Activated CD4-positive, alpha-beta memory T cell treated with anti-CD3 and anti-CD28 coated beads, Interleukin-2, amount 10 ng/mL, durations not matched to agents 7 days and 5 days (primary cell): ENCODE measurements around the gene TMCC2. TPM values are rescaled to one million over a fixed set of nuclear protein-coding genes. Genes with fewer than 3 reads are reported as not detected.
A peak's percentile ranks its signal among the peaks of the same experiment; 100 is the strongest.
"Not testable (repeated sequence)": the region's sequence is repeated elsewhere in the genome, so short reads cannot be mapped to it uniquely, and the experiment has no call there.

Experiments used
- CTCF ChIA-PET: fragments of 350-600 bp; sonication (Branson Sonifier 250); formaldehyde crosslinking; loops from one replicate; lab custom pipeline; 2021; ENCODE audit warnings: antibody characterized with exemption, inconsistent platforms; lab: Charles Lee
- POLR2A ChIA-PET: fragments of 350-600 bp; sonication (Branson Sonifier 250); formaldehyde crosslinking; loops from one replicate; lab custom pipeline; 2021; ENCODE audit warnings: antibody characterized with exemption; lab: Charles Lee
- DNase-seq: peaks from one replicate; pipeline ENCODE4 v3.0.0-alpha.2; 2020
- H3K27ac Mint-ChIP-seq: one replicate; pipeline ENCODE4 v1.8.0; 2021; ENCODE audit warnings: mild to moderate bottlenecking, mixed read lengths
- H3K27me3 Mint-ChIP-seq: one replicate; pipeline ENCODE4 v1.8.0; 2021; ENCODE audit warnings: mixed read lengths
- H3K36me3 Mint-ChIP-seq: one replicate; pipeline ENCODE4 v1.8.0; 2021; ENCODE audit warnings: low read depth, mixed read lengths
- H3K4me1 Mint-ChIP-seq: one replicate; pipeline ENCODE4 v1.8.0; 2021; ENCODE audit warnings: mixed read lengths
- H3K4me3 Mint-ChIP-seq: one replicate; pipeline ENCODE4 v1.8.0; 2021; ENCODE audit warnings: mild to moderate bottlenecking, mixed read lengths
- H3K9me3 Mint-ChIP-seq: one replicate; pipeline ENCODE4 v1.8.0; 2021; ENCODE audit warnings: mixed read lengths
- total RNA-seq, 2 experiments: library from RNA; stranded (reverse); gene quantifications; one replicate each; pipeline ENCODE4 v1.2.3, GENCODE V29; 2021

The TMCC2 gene
- total RNA-seq, 2 experiments from 2014 or later = 1.8 TPM

- POLR2A ChIA-PET = interaction anchor here (6.3 to 7.4 kb wide), 2 partner anchors 10 to 43 kb away, joined by 60 to 83 read pairs; partner anchors contain the start of gene NUAK2
- no peak overlapping the region for H3K4me3 Mint-ChIP-seq
- H3K27me3 Mint-ChIP-seq = peaks cover 10% of the 10 kb centered on the region
- no peak for DNase-seq
- CTCF ChIA-PET = interaction anchor here (0.5 to 18.8 kb wide), 4 partner anchors 9 to 154 kb away, joined by 5 to 724 read pairs (median 69); partner anchors contain the start of gene NUAK2
- no peak overlapping the region for H3K27ac Mint-ChIP-seq
- H3K9me3 Mint-ChIP-seq = no peaks in the 10 kb centered on the region
- no peaks in the 10 kb centered on the region for H3K36me3 Mint-ChIP-seq
- H3K4me1 Mint-ChIP-seq = peaks cover 47% of the 10 kb centered on the region
Measured at GRCh38 chr1:205276689-205277065, 48.9 kb downstream of the TMCC2 start.

GRCh38 chr1:205279986-205280385, 52.2 kb downstream of the TMCC2 start:
- DNase-seq = peak; percentile 35
- no peaks in the 10 kb centered on the region for H3K36me3 Mint-ChIP-seq
- H3K4me3 Mint-ChIP-seq = no peak overlapping the region
- H3K27ac Mint-ChIP-seq = peak overlapping the region; percentile 47
- ChIA-PET CTCF (interaction anchor here (0.9 to 18.8 kb wide), 4 partner anchors 8 to 207 kb away, joined by 3 to 724 read pairs (median 3); partner anchors contain the start of gene NUAK2), POLR2A (interaction anchor here (0.8 to 6.3 kb wide), 4 partner anchors 8 to 352 kb away, joined by 3 to 60 read pairs (median 6); partner anchors contain the start of genes ELK4 and NUAK2)
- peaks cover 23% of the 10 kb centered on the region for H3K27me3 Mint-ChIP-seq
- no peaks in the 10 kb centered on the region for H3K9me3 Mint-ChIP-seq
- H3K4me1 Mint-ChIP-seq = peaks cover 62% of the 10 kb centered on the region

DNA sequence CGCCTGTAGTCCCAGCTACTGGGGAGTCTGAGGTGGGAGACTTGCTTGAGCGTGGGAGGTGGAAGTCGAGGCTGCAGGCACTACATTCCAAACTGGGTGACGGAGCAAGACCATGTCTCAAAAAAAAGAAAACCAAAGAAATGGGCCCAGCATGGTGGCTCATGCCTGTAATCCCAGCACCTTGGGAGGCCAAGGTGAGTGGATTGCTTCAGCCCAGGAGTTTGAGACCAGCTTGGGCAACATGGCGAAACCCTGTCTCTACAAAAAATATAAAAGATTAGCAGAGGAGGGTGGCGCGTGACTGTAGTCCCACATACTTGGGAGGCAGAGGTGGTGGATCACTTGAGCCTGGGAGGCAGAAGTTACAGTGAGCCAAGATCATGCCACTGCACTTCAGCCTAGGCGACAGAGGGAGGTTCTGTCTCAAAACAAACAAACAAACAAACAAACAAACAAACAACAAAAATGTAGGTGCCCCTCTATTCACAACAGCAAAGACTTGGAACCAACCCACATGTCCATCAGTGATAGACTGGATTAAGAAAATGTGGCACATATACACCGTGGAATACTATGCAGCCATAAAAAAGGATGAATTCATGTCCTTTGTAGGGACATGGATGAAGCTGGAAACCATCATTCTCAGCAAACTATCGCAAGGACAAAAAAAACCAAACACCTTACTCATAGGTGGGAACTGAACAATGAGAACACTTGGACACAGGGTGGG, 53.1 kb downstream of the TMCC2 start:
- H3K36me3 Mint-ChIP-seq, H3K9me3 Mint-ChIP-seq, H3K4me3 Mint-ChIP-seq, DNase-seq, H3K27ac Mint-ChIP-seq: not testable (repeated sequence)
- ChIA-PET CTCF (interaction anchor here (0.7 to 18.8 kb wide), 2 partner anchors 7 to 46 kb away, joined by 3 to 724 read pairs; partner anchors contain the start of gene NUAK2), POLR2A (interaction anchor here (1.1 to 6.3 kb wide), 3 partner anchors 7 to 43 kb away, joined by 3 to 60 read pairs (median 7); partner anchors contain the start of gene NUAK2)
- H3K27me3 Mint-ChIP-seq = peaks cover 23% of the 10 kb centered on the region
- H3K4me1 Mint-ChIP-seq = peaks cover 64% of the 10 kb centered on the region

DNA sequence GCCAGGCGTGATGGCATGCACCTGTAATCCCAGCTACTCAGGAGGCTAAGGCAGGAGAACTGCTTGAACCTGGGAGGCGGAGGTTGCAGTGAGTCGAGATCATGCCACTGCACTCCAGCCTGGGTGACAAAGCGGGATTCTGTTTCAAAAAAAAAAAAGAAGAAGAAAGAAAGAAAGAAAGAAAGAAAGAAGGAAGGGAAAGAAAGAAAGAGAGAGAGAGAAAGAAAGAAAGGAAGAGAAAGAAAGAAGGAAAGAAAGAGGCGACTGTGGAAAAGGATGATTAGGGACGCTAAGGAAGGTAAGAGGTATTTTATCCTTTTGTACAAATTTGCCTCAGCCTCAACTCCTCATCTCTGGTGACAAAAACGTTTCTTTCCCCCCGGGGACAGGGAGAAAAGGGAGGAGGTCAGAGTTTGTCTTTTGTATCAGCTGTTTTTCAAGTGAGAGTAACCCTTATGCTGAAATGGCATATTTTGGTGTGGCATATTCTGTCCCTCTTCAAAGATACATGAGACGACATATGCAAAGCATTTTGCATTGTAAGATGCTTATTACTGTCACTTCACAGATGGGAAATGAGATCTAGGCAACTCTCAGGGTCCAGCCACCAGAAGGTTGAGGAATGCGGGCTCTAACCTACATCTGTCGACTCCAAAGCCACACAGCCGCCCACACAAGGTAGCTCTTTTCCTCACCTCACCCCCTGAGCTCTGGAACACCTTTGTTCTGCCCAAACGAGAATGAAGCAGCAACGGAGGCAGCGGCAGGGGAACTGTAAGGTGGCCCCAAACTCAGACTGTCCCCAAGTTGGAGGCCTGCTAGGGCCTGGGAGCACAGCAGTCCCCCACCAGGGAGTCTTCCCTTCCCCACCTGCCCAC, 55.8 kb downstream of the TMCC2 start:
- Mint-ChIP-seq H3K4me1 (peaks cover 85% of the 10 kb centered on the region), H3K27me3 (peaks cover 19% of the 10 kb centered on the region), H3K4me3 (no peak overlapping the region), H3K36me3 (peaks cover 3% of the 10 kb centered on the region), H3K27ac (peak overlapping the region; percentile 70), H3K9me3 (no peaks in the 10 kb centered on the region)
- ChIA-PET POLR2A (interaction anchor here (0.6 to 9.8 kb wide), 7 partner anchors 10 to 768 kb away, joined by 3 to 234 read pairs (median 5); partner anchors contain the start of genes MDM4 and NUAK2), CTCF (interaction anchor here (1.4 to 8.3 kb wide), 3 partner anchors 10 to 39 kb away, joined by 5 to 201 read pairs (median 132); partner anchors contain the start of gene NUAK2)
- no peak for DNase-seq

DNA sequence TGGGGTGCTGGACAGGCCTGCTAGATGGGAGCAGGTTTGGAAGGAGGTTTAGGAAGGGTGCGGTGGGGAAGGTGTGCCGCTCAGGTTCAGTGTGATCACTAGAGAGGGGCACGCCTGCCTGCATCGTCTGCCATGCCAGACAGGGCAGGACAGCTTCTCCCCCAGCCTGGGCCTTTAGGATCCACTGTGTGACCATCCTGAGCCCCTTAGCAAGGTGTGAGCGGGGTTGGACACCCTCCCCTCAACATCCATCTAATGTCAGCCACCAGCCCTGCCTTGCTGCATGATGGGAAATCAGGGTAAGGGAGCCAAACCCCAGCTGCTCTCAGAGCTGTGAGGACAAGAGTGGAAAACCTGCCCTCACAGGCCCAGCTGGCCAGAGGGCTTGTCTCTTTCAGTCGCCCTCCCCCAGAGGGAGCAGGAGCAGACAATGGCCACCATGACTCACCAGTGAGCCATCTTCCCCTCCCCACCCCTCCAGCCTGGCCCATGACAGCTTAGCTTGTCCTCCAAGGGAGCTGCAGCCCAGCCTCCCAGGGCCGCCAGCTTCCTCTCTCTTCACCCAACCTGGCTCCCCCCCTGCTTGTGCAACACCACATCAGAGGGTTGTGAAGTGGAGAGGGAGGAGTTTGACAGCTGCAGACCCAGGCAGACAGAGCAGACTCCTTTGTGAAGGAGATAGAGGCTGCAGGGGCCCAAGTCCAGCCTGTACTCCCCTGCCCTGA, 56.8 kb downstream of the TMCC2 start:
- Mint-ChIP-seq H3K27me3 (peaks cover 17% of the 10 kb centered on the region), H3K9me3 (no peaks in the 10 kb centered on the region), H3K27ac (peak overlapping the region; percentile 91), H3K4me1 (peaks cover 83% of the 10 kb centered on the region), H3K36me3 (peaks cover 3% of the 10 kb centered on the region), H3K4me3 (peak overlapping the region; percentile 77)
- CTCF ChIA-PET = interaction anchor here (0.7 to 8.3 kb wide), 9 partner anchors 9 to 201 kb away, joined by 3 to 201 read pairs (median 5); partner anchors contain the start of gene NUAK2
- peak; percentile 93 for DNase-seq
- POLR2A ChIA-PET = interaction anchor here (0.7 to 9.8 kb wide), 14 partner anchors 10 to 769 kb away, joined by 3 to 234 read pairs (median 3); partner anchors contain the start of genes MDM4 and NUAK2

DNA sequence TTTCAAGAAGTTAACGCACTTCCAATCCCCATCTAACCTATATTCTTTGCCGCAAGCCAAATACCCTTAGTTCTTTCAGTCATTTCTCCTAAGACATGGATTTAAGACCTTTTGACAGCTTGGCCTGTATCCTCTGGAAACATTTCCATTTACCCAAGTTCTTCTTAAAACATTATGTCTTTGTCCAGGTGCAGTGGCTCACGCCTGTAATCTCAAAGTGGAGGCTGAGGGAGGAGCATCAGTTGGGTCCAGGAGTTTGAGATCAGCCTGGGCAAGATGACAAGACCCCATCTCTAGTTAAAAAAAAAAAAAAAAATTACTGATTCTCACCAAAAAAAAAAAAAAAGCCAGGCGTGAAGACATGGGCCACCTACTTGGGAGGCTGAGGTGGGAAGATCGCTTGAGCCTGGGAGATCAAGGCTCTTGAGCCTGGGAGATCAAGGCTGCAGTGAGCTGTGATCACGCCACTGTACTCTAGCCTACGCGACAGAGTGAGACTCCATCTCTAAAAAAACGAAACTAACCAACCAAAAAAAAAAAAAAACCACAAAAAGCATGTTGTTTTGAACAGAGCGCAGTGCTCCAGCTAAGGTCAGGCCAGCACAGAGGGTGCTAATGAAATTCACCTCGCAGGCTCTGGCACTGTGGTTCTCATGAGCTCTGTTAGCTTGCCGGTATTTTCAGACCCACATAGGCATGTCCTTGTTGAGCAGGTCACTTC, 57.8 kb downstream of the TMCC2 start:
- Mint-ChIP-seq H3K4me1 (peaks cover 76% of the 10 kb centered on the region), H3K27ac (peak overlapping the region; percentile 91)
- CTCF ChIA-PET = interaction anchor here (0.7 to 8.3 kb wide), 16 partner anchors 9 to 692 kb away, joined by 3 to 201 read pairs (median 4); partner anchors contain the start of gene NUAK2

GRCh38 chr1:205286335-205286950, 58.7 kb downstream of the TMCC2 start:
- Mint-ChIP-seq H3K27ac (peak overlapping the region; percentile 91), H3K9me3 (no peaks in the 10 kb centered on the region), H3K4me3 (peak overlapping the region; percentile 77), H3K4me1 (peaks cover 73% of the 10 kb centered on the region), H3K27me3 (peaks cover 14% of the 10 kb centered on the region), H3K36me3 (peaks cover 3% of the 10 kb centered on the region)
- POLR2A ChIA-PET = interaction anchor here (1.4 to 9.8 kb wide), 7 partner anchors 8 to 103 kb away, joined by 3 to 234 read pairs (median 20); partner anchors contain the start of gene NUAK2
- peak; percentile 94 for DNase-seq
- CTCF ChIA-PET = interaction anchor here (0.7 to 8.3 kb wide), 10 partner anchors 12 to 691 kb away, joined by 3 to 201 read pairs (median 4); partner anchors contain the start of gene NUAK2

More for the DNA sequence above, 57.8 kb downstream of the TMCC2 start:
- peak overlapping the region; percentile 77 for H3K4me3 Mint-ChIP-seq
- peak; percentile 67 for DNase-seq
- H3K9me3 Mint-ChIP-seq = no peaks in the 10 kb centered on the region
- H3K27me3 Mint-ChIP-seq = peaks cover 14% of the 10 kb centered on the region
- POLR2A ChIA-PET = interaction anchor here (0.8 to 9.8 kb wide), 12 partner anchors 9 to 464 kb away, joined by 3 to 234 read pairs (median 4); partner anchors contain the start of gene NUAK2
- H3K36me3 Mint-ChIP-seq = peaks cover 3% of the 10 kb centered on the region

DNA sequence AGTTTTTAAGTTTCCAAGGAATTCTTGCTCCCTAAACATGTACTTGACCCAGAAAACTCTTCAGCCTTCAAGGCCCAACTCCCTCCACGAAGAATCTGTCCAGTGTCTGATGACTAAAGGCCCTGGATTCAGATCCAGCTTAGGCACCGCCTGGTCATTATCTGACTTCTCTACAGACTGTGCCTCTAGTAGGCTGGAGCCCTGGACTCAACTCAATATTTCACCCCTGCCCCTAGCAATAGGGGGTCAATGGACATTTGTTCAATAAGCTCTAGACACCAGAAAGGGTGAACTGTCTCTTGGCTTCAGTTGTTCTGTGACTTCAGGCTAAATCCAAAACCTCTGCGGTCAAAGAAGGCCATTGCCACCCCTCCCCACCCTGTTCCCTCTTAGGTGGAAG, 59.3 kb downstream of the TMCC2 start:
- Mint-ChIP-seq H3K36me3 (peaks cover 3% of the 10 kb centered on the region), H3K9me3 (no peaks in the 10 kb centered on the region), H3K27me3 (peaks cover 14% of the 10 kb centered on the region), H3K4me1 (peaks cover 73% of the 10 kb centered on the region), H3K4me3 (peak overlapping the region; percentile 77), H3K27ac (peak overlapping the region; percentile 91)
- ChIA-PET CTCF (interaction anchor here (1.0 to 8.3 kb wide), 5 partner anchors 14 to 59 kb away, joined by 3 to 201 read pairs (median 6); partner anchors contain the start of genes NUAK2 and TMCC2), POLR2A (interaction anchor here (1.3 to 9.8 kb wide), 5 partner anchors 9 to 488 kb away, joined by 4 to 234 read pairs (median 37); partner anchors contain the start of genes NUAK2 and RAB29)
- no peak for DNase-seq

GRCh38 chr1:205287767-205288559, 60.2 kb downstream of the TMCC2 start:
- Mint-ChIP-seq H3K36me3 (peaks cover 3% of the 10 kb centered on the region), H3K4me3 (peak overlapping the region; percentile 56), H3K4me1 (peaks cover 65% of the 10 kb centered on the region), H3K9me3 (no peaks in the 10 kb centered on the region), H3K27me3 (peaks cover 7% of the 10 kb centered on the region), H3K27ac (peak overlapping the region; percentile 91)
- peak; percentile 89 for DNase-seq
- POLR2A ChIA-PET = interaction anchor here (0.9 to 9.8 kb wide), 11 partner anchors 8 to 774 kb away, joined by 3 to 234 read pairs (median 5); partner anchors contain the start of genes NUAK2 and RAB29
- CTCF ChIA-PET = interaction anchor here (0.6 to 8.3 kb wide), 7 partner anchors 8 to 60 kb away, joined by 3 to 201 read pairs (median 6); partner anchors contain the start of genes NUAK2 and TMCC2

DNA sequence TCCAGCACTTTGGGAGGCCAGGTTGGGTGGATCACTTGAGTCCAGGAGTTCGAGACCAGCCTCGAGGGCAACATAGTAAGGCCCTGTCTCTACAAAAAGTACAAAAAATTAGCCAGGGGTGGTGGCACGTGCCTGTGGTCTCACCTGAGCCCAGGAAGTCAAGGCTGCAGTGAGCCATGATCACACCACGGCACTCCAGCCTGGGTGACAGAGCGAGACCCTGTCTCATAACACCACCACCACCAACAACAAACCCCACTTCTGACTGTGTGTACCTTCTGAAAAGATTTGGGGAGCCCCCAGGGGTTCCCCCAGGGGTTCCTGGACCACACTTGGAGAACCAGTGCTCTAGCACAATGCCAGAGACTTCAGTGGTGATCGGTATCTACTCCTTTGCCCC, 63.9 kb downstream of the TMCC2 start:
- ChIA-PET CTCF (interaction anchor here (1.1 kb wide), 1 partner anchor 34 kb away, joined by 4 read pairs; no protein-coding TSS in a partner anchor), POLR2A (no interaction called here)
- DNase-seq = no peak
- Mint-ChIP-seq H3K27ac (no peak overlapping the region), H3K4me3 (no peak overlapping the region), H3K27me3 (peaks cover 9% of the 10 kb centered on the region), H3K36me3 (peaks cover under 1% of the 10 kb centered on the region), H3K9me3 (no peaks in the 10 kb centered on the region), H3K4me1 (peaks cover 41% of the 10 kb centered on the region)
